Measurements from ENCODE around the gene HPS4.

- TF ChIP-seq POLR2A (IDR thresholded peaks at IDR 0.05): no peak
- TF ChIP-seq CTCF (IDR thresholded peaks at IDR 0.05): no peak
These were observed 25.8 kb downstream of the HPS4 start for GRCh38 chr22:26457661-26458272.
